ENCODE data around the gene ERCC6.

- TF ChIP-seq JUND (IDR thresholded peaks at IDR 0.05; ENCODE audit: low read depth, low read length) = no peak
- TF ChIP-seq, protein P1, sequence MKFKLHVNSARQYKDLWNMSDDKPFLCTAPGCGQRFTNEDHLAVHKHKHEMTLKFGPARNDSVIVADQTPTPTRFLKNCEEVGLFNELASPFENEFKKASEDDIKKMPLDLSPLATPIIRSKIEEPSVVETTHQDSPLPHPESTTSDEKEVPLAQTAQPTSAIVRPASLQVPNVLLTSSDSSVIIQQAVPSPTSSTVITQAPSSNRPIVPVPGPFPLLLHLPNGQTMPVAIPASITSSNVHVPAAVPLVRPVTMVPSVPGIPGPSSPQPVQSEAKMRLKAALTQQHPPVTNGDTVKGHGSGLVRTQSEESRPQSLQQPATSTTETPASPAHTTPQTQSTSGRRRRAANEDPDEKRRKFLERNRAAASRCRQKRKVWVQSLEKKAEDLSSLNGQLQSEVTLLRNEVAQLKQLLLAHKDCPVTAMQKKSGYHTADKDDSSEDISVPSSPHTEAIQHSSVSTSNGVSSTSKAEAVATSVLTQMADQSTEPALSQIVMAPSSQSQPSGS (IDR thresholded peaks at IDR 0.05; ENCODE audit: low read length) = no peak
- TF ChIP-seq CTCF (IDR thresholded peaks at IDR 0.05 in 2 of 3, conservative IDR thresholded peaks at IDR 0.05 in 1 of 3; ENCODE audit: control insufficient read depth in 2 of 3, extremely low read depth in 1 of 3, insufficient read depth in 1 of 3, low read depth in 3 of 3, low read length in 3 of 3) = no peak
Observed at GRCh38 chr10:49571388-49571787, 32.5 kb upstream of the ERCC6 start.

All from GM12878 (cell line).